GM10266 (cell line): ENCODE measurements around the gene CREBRF.

Source experiments
- DNase-seq: peaks from one replicate; pipeline ENCODE4 v3.0.0; 2012; ENCODE audit errors: extremely low spot score
- CTCF ChIP-seq: IDR thresholded peaks from 2 replicates; pipeline ENCODE4 v1.5.1; 2012; ENCODE audit warnings: mild to moderate bottlenecking, low read depth; ENCODE audit not compliant: control insufficient read depth, insufficient read depth; ENCODE audit errors: missing control alignments

The CREBRF gene

GRCh38 chr5:173050791-173051190 is 5.4 kb upstream of the CREBRF start:
- TF ChIP-seq CTCF: no peak

DNA sequence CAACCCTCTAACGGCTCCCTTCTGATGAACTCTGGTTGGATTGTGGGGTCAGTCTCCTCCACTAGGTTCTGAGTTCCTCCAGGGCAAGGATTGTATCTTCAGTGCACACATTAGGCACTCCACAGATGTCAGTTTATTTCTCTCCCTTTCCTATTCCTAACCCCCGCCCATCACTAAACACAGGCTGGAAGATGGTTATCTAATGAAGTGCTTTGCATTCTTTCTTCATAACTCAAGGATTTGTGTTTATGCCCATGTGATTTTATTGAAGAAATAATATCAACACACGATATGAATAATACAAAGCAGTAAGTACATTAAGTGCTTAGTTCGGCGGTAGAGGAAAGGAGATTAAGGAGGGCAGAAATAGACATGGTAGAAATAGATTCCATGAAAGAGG is 4.4 kb upstream of the CREBRF start:
- DNase-seq: no peak
- TF ChIP-seq CTCF: no peak

More at GRCh38 chr5:173050791-173051190, 5.4 kb upstream of the CREBRF start:
- no peak for DNase-seq

GRCh38 chr5:173053041-173053440 is 3.1 kb upstream of the CREBRF start:
- no peak for TF ChIP-seq CTCF

GRCh38 chr5:173055042-173055721 is 970 bp upstream of the CREBRF start:
- no peak for TF ChIP-seq CTCF
- no peak for DNase-seq

More at GRCh38 chr5:173053041-173053440, 3.1 kb upstream of the CREBRF start:
- DNase-seq: no peak

DNA sequence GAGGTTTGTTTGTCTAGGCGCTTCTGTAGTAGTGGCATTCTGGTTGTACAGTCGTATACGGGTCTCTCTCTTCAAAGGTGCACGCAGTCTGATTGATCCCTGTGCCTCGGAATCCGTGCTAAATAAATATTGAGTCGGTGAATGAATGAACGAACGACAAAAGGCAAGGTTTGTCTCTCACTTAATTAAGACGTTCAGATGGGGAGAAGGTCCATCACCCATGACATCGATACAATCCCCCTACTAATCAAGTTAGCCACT is 500 bp upstream of the CREBRF start:
- no peak for DNase-seq
- TF ChIP-seq CTCF: no peak

DNA sequence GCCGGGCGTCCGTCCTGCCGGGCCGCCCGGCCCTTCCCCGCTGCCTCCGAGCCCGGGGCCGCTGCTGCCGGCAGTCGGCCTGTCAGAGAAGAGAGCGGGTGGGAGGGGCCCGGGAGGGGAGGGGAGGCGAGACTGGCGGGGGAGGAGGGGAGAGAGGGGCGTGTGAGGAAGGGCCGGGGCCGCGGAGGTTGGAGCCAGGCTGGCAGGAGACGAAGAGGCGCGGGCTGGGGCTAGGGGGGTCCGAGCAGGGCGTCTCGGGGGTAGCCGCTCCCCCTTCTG is 570 bp downstream of the CREBRF start:
- DNase-seq: peak; percentile 76
- no peak for TF ChIP-seq CTCF

DNA sequence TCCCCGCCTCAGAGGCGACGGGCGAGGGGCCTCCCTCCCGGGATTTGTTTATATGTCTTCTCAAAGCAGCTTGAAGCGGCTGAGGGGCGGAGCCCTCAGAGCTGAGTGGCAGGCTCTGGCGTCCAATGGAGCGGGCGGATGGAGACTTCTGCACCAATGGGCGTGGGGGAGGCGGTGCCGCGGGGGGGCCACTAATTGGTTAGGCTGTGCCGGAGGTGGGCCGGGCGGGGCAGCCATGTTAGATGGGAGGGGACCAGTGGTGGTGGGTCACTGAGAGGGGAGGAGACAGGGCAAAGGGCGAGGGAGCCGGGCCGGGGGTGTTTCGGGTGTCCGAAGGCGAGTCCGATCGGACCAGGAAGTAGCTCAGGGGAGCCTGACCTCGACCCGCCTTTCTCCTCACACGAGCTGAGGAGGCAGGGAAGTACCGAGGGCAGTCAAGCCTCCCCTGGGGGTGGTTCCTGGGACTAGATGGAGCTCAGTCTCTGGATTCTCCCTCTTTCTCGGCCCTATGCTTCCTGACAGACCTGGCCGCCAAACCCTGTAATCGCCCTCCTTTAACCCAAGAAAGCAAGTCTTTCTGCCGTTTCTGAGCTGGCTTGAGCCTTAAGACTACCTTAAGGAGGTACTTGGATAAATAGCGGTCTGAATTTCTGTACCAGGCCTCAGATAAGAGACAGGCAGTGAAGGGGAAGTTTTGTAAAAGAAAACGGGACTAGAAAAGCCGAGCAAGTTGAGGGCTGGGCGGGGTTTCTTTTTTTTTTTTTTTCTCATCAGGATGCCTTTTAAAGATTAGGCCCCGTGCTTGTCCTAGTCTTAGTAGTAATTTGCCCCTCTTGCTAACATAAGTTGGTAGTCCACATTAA is 1.1 kb downstream of the CREBRF start:
- TF ChIP-seq CTCF: no peak
- peak; percentile 97 for DNase-seq
